ENCODE data around the gene MICAL3.

The MICAL3 gene

DNA sequence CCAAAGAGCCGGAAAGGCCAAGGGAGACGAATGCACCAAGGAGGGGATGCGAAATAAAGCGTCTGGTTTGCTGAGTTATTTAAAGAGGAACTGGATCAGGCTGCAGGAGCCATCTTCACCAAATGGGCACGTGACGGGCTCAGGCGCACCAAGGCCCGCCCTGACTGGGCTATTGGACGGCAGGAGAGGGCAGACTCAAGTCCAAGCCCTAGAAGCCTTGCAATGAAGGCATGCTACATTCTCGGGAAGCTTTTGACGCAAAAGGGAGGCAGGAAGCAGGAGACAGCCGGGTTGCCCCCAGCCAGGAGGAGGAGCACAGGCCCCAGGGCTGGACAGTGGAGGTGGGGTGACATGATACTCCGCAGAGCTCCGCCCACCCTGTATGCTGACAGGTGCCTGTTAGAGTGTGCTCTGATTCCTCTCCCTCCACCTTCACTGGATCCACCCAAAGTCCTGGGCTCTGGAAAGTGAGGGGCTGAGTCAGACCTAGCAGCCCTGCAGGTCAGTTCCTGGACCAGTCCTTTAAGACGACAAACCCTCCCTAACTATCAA lies 208.6 kb downstream of the MICAL3 start:
- Histone ChIP-seq H3K36me3 (ENCODE audit: control insufficient read depth, insufficient read depth, low read length) (peaks cover 20% of the 10 kb centered on the region), H3K9me3 (ENCODE audit: control insufficient read depth, insufficient read depth, low read length) (no peaks in the 10 kb centered on the region), H3K4me1 (ENCODE audit: control insufficient read depth, insufficient read depth, low read length) (no peaks in the 10 kb centered on the region), H3K4me3 (ENCODE audit: low read depth, low read length) (no peak overlapping the region), H3K9ac (ENCODE audit: low read depth, low read length) (no peak overlapping the region), H3K27me3 (ENCODE audit: control insufficient read depth, insufficient read depth, low read length) (no peaks in the 10 kb centered on the region)

DNA sequence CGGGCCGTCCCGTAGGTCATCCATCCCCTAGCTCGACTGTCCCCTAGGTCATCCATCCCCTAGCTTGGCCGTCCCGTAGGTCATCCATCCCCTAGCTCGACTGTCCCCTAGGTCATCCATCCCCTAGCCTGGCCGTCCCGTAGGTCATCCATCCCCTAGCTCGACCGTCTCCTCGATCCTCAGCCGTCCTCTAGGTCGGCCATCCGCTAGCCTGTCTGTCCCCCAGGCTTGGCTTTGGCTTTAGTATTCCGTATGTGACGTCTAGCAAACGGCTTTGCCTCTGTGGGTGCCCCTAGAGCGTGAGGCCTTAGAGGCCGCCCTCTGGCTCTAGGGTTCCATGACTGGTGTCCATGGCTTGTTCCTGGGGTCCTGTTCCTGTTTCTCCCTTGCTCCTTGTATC lies 209.5 kb downstream of the MICAL3 start:
- H3K36me3 ChIP-seq (ENCODE audit: control insufficient read depth, insufficient read depth, low read length): peaks cover 20% of the 10 kb centered on the region
- H3K9me3 ChIP-seq (ENCODE audit: control insufficient read depth, insufficient read depth, low read length): no peaks in the 10 kb centered on the region
- no peak overlapping the region for H3K4me3 ChIP-seq (ENCODE audit: low read depth, low read length)
- H3K4me1 ChIP-seq (ENCODE audit: control insufficient read depth, insufficient read depth, low read length): no peaks in the 10 kb centered on the region
- no peaks in the 10 kb centered on the region for H3K27me3 ChIP-seq (ENCODE audit: control insufficient read depth, insufficient read depth, low read length)
- no peak overlapping the region for H3K9ac ChIP-seq (ENCODE audit: low read depth, low read length)

DNA sequence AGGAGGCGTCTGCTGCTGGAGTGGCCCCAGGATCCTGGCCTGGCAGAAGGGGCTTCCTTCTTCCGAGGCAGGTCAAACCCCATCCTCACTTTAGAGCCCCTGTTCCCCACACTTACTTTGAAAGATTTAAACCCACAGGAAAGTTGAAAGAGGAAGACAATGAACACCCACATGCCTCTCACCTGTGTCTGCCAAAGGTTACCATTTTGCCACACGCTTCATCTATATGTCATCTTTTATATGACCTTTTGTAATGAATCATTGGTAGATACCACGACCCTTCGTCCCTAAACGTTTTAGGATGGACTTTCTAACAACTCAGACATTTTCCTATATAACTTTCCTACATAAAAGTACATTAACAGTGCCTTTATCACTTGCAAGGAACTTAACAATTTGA lies 210.3 kb downstream of the MICAL3 start:
- no peaks in the 10 kb centered on the region for H3K27me3 ChIP-seq (ENCODE audit: control insufficient read depth, insufficient read depth, low read length)
- peaks cover 21% of the 10 kb centered on the region for H3K36me3 ChIP-seq (ENCODE audit: control insufficient read depth, insufficient read depth, low read length)
- H3K9ac ChIP-seq (ENCODE audit: low read depth, low read length): no peak overlapping the region
- H3K4me1 ChIP-seq (ENCODE audit: control insufficient read depth, insufficient read depth, low read length): no peaks in the 10 kb centered on the region
- no peak overlapping the region for H3K4me3 ChIP-seq (ENCODE audit: low read depth, low read length)
- no peaks in the 10 kb centered on the region for H3K9me3 ChIP-seq (ENCODE audit: control insufficient read depth, insufficient read depth, low read length)

DNA sequence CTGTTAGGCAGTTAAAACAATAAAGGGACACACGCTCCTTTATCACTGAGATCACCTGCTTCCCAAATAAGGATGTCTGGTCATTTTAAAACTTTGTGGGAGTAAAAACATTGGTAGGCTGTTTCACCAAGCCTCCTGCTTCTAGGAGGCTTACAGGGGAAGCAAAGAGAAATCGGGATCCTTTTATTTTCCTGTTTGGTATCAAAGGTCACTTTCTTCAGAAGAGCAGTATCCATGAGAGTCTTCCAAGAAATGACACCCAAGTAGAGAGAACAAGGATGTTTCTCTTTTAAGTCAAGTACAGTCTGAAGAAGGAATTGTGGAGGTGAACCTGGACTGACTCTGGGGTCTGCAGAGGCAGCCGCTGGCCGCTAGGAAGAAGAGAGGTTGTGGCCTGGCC lies 213.2 kb downstream of the MICAL3 start:
- no peak overlapping the region for H3K9ac ChIP-seq (ENCODE audit: low read depth, low read length)
- H3K36me3 ChIP-seq (ENCODE audit: control insufficient read depth, insufficient read depth, low read length): peaks cover 20% of the 10 kb centered on the region
- no peaks in the 10 kb centered on the region for H3K4me1 ChIP-seq (ENCODE audit: control insufficient read depth, insufficient read depth, low read length)
- H3K4me3 ChIP-seq (ENCODE audit: low read depth, low read length): no peak overlapping the region
- no peaks in the 10 kb centered on the region for H3K27me3 ChIP-seq (ENCODE audit: control insufficient read depth, insufficient read depth, low read length)
- H3K9me3 ChIP-seq (ENCODE audit: control insufficient read depth, insufficient read depth, low read length): no peaks in the 10 kb centered on the region

DNA sequence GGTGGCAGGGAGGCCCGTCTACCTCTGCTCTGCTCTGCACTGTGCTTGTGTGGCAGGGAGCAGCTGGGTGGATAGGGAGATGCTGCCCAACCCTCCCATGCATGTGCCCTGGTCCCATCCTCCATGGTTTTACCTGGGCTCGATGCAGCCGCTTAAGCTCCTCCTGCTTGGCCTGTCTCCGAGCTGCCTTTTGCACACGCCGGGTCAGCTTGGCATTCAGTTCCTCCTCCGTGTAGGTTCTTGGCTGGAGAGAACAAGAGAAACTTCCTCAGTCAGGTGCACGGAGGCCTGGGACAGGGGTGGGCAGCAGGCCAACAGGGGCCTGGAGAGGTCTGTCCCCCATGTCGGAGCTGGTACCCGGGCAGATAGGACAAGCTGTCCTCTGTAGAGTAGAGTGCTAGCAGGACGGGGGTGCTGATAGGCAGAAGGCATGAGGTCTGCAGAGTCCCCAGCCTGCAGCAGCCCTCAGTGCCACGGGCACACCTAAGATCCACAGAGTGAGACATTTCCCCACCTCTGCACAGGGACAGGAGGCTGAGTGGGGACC lies 213.7 kb downstream of the MICAL3 start:
- Histone ChIP-seq H3K36me3 (ENCODE audit: control insufficient read depth, insufficient read depth, low read length) (peaks cover 17% of the 10 kb centered on the region), H3K27me3 (ENCODE audit: control insufficient read depth, insufficient read depth, low read length) (no peaks in the 10 kb centered on the region), H3K4me1 (ENCODE audit: control insufficient read depth, insufficient read depth, low read length) (no peaks in the 10 kb centered on the region), H3K9me3 (ENCODE audit: control insufficient read depth, insufficient read depth, low read length) (no peaks in the 10 kb centered on the region), H3K9ac (ENCODE audit: low read depth, low read length) (no peak overlapping the region), H3K4me3 (ENCODE audit: low read depth, low read length) (no peak overlapping the region)

DNA sequence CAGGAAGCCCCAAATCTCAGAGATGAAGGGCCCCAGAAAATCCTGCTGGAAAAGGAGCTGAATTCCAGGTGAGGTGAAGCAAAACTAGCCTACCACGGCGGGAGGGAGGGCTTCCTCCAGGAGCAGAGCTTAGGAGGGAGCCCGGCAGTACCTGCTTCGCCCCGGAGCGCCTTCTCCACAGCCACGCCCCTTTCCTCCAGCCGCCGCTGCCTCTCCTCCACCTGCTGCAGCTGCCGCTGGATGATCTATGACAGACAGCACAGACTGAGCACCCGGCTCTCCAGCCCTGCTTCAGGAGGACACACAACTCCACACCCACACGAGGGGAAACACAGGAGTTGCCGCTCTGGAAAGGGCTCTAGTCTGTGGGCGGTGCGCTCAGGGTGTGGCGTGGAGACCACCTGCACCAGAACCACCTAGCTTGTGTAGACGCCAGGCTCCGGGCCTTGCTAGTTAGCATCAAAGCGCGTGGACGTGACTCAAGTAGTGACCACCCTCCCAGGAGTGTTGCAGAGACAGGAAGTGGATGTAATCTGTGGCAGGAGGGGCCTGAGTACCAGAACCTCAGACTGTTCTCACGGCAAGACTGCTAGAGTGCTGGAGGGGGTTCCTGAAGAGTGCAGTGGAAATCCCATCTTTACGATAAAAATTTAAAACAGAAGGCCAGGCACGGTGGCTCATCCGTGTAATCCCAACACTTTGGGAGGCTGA lies 215.5 kb downstream of the MICAL3 start:
- peaks cover 11% of the 10 kb centered on the region for H3K36me3 ChIP-seq (ENCODE audit: control insufficient read depth, insufficient read depth, low read length)

DNA sequence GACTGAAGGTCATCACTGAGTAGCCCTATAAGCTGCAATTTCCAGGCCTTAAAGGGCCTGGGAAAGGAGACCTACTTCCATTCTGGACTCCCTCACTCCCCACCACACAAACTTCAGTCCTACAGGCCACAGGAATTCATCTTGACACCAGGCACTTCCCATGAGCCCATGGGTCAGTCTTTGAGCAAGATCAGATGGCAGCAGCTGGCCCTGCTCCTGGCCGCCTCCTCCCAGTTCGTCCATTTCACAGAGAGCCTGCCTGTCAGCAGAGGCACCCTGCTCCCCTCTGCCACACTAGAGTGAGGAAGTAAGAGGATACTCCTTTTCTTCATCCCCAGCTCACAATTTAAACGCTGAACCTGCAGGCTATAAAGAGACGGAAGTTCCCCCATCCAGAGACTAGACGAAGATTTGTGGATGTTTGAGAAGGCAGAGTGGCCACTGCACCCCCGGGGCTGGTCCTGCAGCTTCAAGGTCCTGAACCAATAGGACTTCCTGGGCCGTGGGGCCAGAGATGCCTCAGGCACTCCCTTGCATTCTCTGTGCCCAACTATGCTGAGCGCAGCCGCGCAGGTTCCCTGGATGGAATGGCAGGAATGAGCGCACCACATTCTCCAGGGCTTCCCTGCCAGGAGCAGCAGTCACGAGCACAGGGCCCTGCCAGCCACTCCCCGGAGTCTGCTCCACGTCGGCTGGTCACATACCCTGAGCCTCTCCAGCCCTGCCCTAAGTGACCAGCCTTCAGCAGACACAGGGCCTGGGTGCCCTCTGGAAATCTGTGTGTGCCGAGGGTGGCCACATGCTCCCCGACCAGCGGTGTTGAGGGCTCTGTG lies 216.6 kb downstream of the MICAL3 start:
- no peaks in the 10 kb centered on the region for H3K4me1 ChIP-seq (ENCODE audit: control insufficient read depth, insufficient read depth, low read length)
- H3K9ac ChIP-seq (ENCODE audit: low read depth, low read length): no peak overlapping the region
- no peaks in the 10 kb centered on the region for H3K27me3 ChIP-seq (ENCODE audit: control insufficient read depth, insufficient read depth, low read length)
- no peak overlapping the region for H3K4me3 ChIP-seq (ENCODE audit: low read depth, low read length)
- no peaks in the 10 kb centered on the region for H3K9me3 ChIP-seq (ENCODE audit: control insufficient read depth, insufficient read depth, low read length)
- peaks cover 11% of the 10 kb centered on the region for H3K36me3 ChIP-seq (ENCODE audit: control insufficient read depth, insufficient read depth, low read length)

More for the DNA sequence above, 215.5 kb downstream of the MICAL3 start:
- Histone ChIP-seq H3K9me3 (ENCODE audit: control insufficient read depth, insufficient read depth, low read length) (no peaks in the 10 kb centered on the region), H3K4me3 (ENCODE audit: low read depth, low read length) (no peak overlapping the region), H3K4me1 (ENCODE audit: control insufficient read depth, insufficient read depth, low read length) (no peaks in the 10 kb centered on the region), H3K9ac (ENCODE audit: low read depth, low read length) (no peak overlapping the region), H3K27me3 (ENCODE audit: control insufficient read depth, insufficient read depth, low read length) (no peaks in the 10 kb centered on the region)

DNA sequence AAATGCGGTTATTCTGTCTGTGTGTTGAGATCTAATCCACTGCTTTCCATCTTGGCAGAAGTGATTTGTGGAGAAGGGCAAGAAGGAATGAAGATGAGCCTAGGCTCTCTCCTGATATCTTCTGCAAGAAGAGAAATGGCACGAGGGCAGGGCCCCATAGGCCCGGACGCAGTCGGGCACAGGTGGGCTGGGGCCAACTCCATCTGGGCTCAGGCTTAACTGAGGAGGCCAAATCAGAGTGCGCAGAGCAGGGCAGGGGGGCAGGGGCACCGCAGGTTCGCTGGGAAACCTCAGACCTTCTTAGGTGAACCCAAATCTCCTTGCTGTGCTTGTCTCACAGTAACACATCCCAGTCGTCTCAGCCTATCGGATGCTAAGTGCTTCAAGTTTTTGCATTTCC lies 217.3 kb downstream of the MICAL3 start:
- Histone ChIP-seq H3K27me3 (ENCODE audit: control insufficient read depth, insufficient read depth, low read length) (no peaks in the 10 kb centered on the region), H3K36me3 (ENCODE audit: control insufficient read depth, insufficient read depth, low read length) (peaks cover 9% of the 10 kb centered on the region), H3K4me1 (ENCODE audit: control insufficient read depth, insufficient read depth, low read length) (no peaks in the 10 kb centered on the region), H3K4me3 (ENCODE audit: low read depth, low read length) (no peak overlapping the region), H3K9me3 (ENCODE audit: control insufficient read depth, insufficient read depth, low read length) (no peaks in the 10 kb centered on the region), H3K9ac (ENCODE audit: low read depth, low read length) (no peak overlapping the region)

DNA sequence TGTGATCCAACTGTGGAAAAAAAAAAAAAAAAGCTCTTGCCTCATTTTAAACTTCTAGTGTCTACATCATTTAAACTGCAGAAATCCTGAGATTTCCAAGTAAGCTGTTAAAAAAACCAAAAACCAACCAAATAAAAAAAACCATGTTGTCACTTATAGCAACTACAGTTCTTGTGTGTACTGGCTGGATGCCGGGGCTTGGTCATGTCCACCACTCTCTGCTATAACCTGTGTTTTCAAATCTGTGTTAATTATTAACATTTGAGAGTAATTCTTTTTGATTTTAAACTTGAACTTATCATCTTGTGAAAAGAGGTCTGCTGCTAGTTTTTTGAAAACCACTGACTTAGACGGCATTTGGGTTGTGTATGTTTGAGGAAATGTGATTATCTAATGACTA lies 217.9 kb downstream of the MICAL3 start:
- Histone ChIP-seq H3K9ac (ENCODE audit: low read depth, low read length) (no peak overlapping the region), H3K4me3 (ENCODE audit: low read depth, low read length) (no peak overlapping the region), H3K36me3 (ENCODE audit: control insufficient read depth, insufficient read depth, low read length) (peaks cover 5% of the 10 kb centered on the region), H3K4me1 (ENCODE audit: control insufficient read depth, insufficient read depth, low read length) (no peaks in the 10 kb centered on the region), H3K27me3 (ENCODE audit: control insufficient read depth, insufficient read depth, low read length) (no peaks in the 10 kb centered on the region), H3K9me3 (ENCODE audit: control insufficient read depth, insufficient read depth, low read length) (no peaks in the 10 kb centered on the region)

DNA sequence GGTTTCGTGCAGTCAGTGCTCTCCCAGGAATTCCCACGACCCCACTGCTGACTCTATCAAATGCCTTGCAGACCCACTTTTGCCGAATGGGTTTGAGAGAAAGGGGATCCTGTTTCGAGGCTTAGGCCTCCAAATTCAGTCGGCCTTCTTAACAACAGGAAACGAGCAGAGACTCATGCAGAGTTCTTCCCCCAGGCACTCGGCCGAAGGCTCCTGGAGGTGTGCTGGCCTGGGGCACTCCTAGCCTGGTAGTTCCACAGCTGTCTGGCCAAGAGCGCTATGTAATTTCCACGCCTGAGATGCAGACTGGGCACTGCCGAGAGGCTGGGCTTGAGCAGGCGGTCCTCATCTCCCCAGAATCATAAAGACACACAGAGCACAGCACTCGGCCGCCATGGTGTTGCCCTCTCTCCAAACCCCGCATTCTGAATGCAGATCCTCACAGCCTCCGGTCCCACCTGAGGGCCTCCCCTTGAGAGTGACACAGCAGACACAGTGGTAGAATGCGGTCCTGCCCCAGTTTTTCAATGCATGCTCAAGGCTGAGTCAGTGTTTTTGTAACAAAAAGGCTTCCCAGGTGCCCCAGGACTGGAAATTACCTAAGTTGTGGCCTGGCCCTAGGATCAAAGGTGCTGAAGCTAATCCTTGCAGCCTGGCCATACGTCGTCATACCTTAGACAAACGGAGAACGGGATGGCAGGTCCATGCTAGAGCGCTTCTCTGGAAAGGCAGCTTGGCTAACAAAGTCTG lies 219.9 kb downstream of the MICAL3 start:
- no peaks in the 10 kb centered on the region for H3K4me1 ChIP-seq (ENCODE audit: control insufficient read depth, insufficient read depth, low read length)
- no peak overlapping the region for H3K9ac ChIP-seq (ENCODE audit: low read depth, low read length)
- H3K27me3 ChIP-seq (ENCODE audit: control insufficient read depth, insufficient read depth, low read length): no peaks in the 10 kb centered on the region
- no peaks in the 10 kb centered on the region for H3K9me3 ChIP-seq (ENCODE audit: control insufficient read depth, insufficient read depth, low read length)
- H3K36me3 ChIP-seq (ENCODE audit: control insufficient read depth, insufficient read depth, low read length): peaks cover 5% of the 10 kb centered on the region
- H3K4me3 ChIP-seq (ENCODE audit: low read depth, low read length): no peak overlapping the region

DNA sequence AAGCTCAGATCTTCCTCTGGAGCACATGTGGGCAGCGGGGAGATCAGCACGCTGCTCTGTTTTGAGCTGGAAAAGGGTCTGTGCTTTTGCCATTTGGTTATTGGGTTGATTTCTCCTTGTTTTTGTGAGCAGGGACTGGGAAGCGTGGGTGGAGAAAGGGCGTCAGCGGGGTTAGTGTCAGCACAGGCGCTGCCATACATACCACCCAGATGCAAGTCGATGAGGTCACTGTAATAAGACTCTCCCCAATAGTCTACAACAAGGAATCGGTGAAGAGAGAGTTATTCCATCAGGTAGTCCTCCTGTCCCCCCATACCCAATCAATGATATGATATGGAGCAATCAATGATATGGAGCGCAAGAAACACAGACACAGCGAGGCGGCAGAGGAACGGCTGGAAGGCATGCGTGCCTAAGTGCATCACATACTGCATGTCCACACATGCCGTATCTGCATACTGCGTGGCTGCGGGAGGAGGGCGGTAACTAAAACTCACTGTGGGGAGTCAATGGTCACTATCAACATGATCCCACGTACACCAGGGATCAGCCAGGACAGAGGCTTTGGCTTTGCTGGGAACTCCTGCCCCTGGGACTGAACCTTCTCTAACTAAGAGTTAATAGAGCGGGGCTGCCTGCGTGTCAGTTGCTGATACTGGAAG lies 220.6 kb downstream of the MICAL3 start:
- Histone ChIP-seq H3K27me3 (ENCODE audit: control insufficient read depth, insufficient read depth, low read length) (no peaks in the 10 kb centered on the region), H3K9me3 (ENCODE audit: control insufficient read depth, insufficient read depth, low read length) (no peaks in the 10 kb centered on the region), H3K36me3 (ENCODE audit: control insufficient read depth, insufficient read depth, low read length) (peaks cover under 1% of the 10 kb centered on the region), H3K4me3 (ENCODE audit: low read depth, low read length) (no peak overlapping the region), H3K9ac (ENCODE audit: low read depth, low read length) (no peak overlapping the region), H3K4me1 (ENCODE audit: control insufficient read depth, insufficient read depth, low read length) (no peaks in the 10 kb centered on the region)

All from iPS-15b (cell line).